MM.1S (cell line): ENCODE measurements around the gene DNM1.

ENCODE experiments used
- DNase-seq: peaks from one replicate; pipeline ENCODE4 v3.0.0-alpha.2; 2015
- H2AFZ ChIP-seq: fragments of 300-600 bp; sonication (generic); 2 replicates; pipeline ENCODE4 v1.6.0; 2016; ENCODE audit warnings: antibody characterized with exemption, low read length
- H3F3A ChIP-seq: fragments of 300-600 bp; sonication (generic); 2 replicates; pipeline ENCODE4 v1.6.1; 2016; ENCODE audit warnings: mild to moderate bottlenecking, antibody characterized with exemption, low read length, moderate library complexity, mixed read lengths; ENCODE audit not compliant: insufficient read depth
- H3K27ac ChIP-seq: fragments of 300-600 bp; sonication (generic); 2 replicates; pipeline ENCODE4 v1.5.1; 2016; ENCODE audit warnings: mild to moderate bottlenecking, low read length
- H3K27me3 ChIP-seq: fragments of 300-600 bp; sonication (generic); replicated peaks from 2 replicates; pipeline ENCODE4 v1.6.0; 2016; ENCODE audit warnings: low read length; ENCODE audit not compliant: insufficient read depth
- H3K36me3 ChIP-seq: fragments of 300-600 bp; sonication (generic); replicated peaks from 2 replicates; pipeline ENCODE4 v1.6.1; 2016; ENCODE audit warnings: mild to moderate bottlenecking, low read length, mixed read lengths; ENCODE audit not compliant: insufficient read depth
- H3K4me1 ChIP-seq: fragments of 300-600 bp; sonication (generic); 2 replicates; pipeline ENCODE4 v1.6.1; 2016; ENCODE audit warnings: low read length, mixed read lengths
- H3K4me2 ChIP-seq: fragments of 300-600 bp; sonication (generic); 2 replicates; pipeline ENCODE4 v1.6.0; 2016; ENCODE audit warnings: low read depth, low read length
- H3K4me3 ChIP-seq: fragments of 300-600 bp; sonication (generic); 2 replicates; pipeline ENCODE4 v1.5.1; 2016; ENCODE audit warnings: low read length, mixed read lengths
- H3K79me2 ChIP-seq: fragments of 300-600 bp; sonication (generic); 2 replicates; pipeline ENCODE4 v1.6.1; 2016; ENCODE audit warnings: mixed run types, low read length, mixed read lengths
- H3K9ac ChIP-seq: fragments of 300-600 bp; sonication (generic); 2 replicates; pipeline ENCODE4 v1.6.1; 2016; ENCODE audit warnings: low read length, mixed read lengths
- H3K9me2 ChIP-seq: fragments of 300-600 bp; sonication (generic); replicated peaks from 2 replicates; pipeline ENCODE4 v1.6.1; 2016; ENCODE audit warnings: mild to moderate bottlenecking, low read length, mixed read lengths; ENCODE audit not compliant: insufficient read depth
- H3K9me3 ChIP-seq: fragments of 300-600 bp; sonication (generic); replicated peaks from 2 replicates; pipeline ENCODE4 v1.6.1; 2016; ENCODE audit warnings: mild to moderate bottlenecking, low read length, mixed read lengths; ENCODE audit not compliant: insufficient read depth
- H4K20me1 ChIP-seq: fragments of 300-600 bp; sonication (generic); 2 replicates; pipeline ENCODE4 v1.6.1; 2016; ENCODE audit warnings: mild to moderate bottlenecking, low read length, moderate library complexity, mixed read lengths; ENCODE audit not compliant: insufficient read depth
- CTCF ChIP-seq: fragments of 300-600 bp; sonication (generic); IDR thresholded peaks from 2 replicates; pipeline ENCODE4 v1.5.1; 2016; ENCODE audit warnings: antibody characterized with exemption, low read length, mixed read lengths
- EZH2 ChIP-seq: fragments of 300-600 bp; sonication (generic); optimal IDR thresholded peaks from 2 replicates; pipeline ENCODE3; 2017; ENCODE audit warnings: low read depth, mild to moderate bottlenecking, antibody characterized with exemption, low read length, mixed read lengths
- EZH2phosphoT487 ChIP-seq: fragments of 300-600 bp; sonication (generic); IDR thresholded peaks from 2 replicates; pipeline ENCODE4 v1.6.1; 2018; ENCODE audit warnings: antibody characterized with exemption, low read length

DNM1 gene

DNA sequence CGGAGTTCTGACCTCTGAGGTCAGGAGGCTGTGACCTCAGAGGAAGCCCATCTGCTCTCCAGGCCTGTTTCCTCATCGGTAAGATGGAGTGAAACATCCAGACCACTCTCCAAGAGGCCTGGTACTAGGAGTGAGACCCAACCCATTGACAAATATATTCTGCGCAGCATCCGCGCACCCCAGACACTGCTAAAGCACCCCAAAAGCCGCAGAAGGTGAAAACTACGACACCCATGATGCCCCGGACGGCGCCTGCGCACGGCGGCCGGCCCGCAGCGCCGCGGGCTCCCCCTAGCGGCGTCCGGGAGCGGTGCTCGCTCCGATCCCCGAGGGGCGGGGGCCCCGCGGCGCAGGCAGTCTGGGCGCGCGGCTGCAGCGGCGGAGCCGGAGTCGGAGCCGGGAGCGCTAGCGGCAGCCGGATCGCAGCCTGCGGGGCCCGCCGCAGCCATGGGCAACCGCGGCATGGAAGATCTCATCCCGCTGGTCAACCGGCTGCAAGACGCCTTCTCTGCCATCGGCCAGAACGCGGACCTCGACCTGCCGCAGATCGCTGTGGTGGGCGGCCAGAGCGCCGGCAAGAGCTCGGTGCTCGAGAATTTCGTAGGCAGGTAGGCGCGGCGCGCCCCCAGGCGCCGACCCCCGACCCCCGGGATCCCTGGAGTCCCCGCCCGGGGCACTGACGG lies at the start of gene DNM1:
TSS of gene DNM1 (plus strand) at position 356 of the 683 bp plus-strand sequence. CDS start at position 448, 92 bp downstream.
- H3K4me3 ChIP-seq: peak within 1 kb of the TSS; percentile 61
- H3F3A ChIP-seq: no peaks in the 10 kb centered on the region
- H3K4me1 ChIP-seq: 0 out of 2 replicates have a peak, but pooled peaks cover 3% of the 10 kb centered on the region
- H3K9ac ChIP-seq: no peak within 1 kb of the TSS
- no peaks in the 10 kb centered on the region for H3K9me3 ChIP-seq
- TF ChIP-seq CTCF (peak; percentile 58), EZH2phosphoT487 (no peak)
- peaks cover 30% of the 10 kb centered on the region for H3K27me3 ChIP-seq
- peak within 1 kb of the TSS; percentile 94 for H3K4me2 ChIP-seq
- peak; percentile 67 for DNase-seq
- H3K36me3 ChIP-seq: no peaks in the 10 kb centered on the region
- no peaks in the 10 kb centered on the region for H4K20me1 ChIP-seq
- H3K79me2 ChIP-seq: no peaks in the 10 kb centered on the region
- H3K27ac ChIP-seq: no peak within 1 kb of the TSS
- H3K9me2 ChIP-seq: no peaks in the 10 kb centered on the region
- H2AFZ ChIP-seq: peak within 1 kb of the TSS; percentile 43; the same call in 1 of the 2 replicates

DNA sequence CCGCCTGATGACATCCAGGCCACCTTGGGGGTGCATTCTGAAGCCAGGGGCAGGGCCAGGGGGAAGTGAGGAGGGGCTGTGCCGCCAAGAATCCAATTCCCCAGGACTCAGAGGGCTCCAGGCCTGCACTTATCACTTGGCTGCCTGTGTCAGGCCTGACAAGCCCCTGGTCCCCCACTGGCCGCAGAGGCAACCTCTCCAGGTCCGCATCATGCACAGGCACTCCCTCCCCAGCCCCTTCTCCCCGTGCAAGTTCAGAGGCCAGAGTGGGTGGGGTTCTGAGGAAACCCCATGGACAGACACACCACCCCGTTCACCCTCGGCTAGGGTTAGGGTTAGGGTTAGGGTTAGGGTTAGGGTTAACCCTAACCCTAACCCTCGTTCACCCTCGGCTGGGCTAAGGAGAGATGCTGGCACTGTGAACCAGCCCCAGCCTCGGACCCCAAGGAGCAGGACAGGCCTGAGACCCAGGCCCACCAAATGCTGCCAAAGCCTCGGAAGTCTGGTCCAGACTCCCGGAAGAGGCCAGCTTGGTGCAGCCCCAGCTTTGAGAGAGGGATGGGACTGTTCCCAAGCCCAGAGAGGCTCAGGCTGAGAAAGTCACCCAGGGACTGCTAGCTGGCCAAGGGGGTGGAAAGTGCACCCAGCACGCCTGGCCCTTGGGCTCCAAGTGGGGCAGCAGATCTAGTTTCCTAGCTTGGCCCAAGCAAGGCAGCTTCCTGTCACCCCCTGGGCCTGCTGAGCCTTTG lies 49.1 kb upstream of the DNM1 start:
- H3K9ac ChIP-seq: no peak overlapping the region
- no peak overlapping the region for H3K27ac ChIP-seq
- H4K20me1 ChIP-seq: no peaks in the 10 kb centered on the region
- no peaks in the 10 kb centered on the region for H3K4me1 ChIP-seq
- H3K79me2 ChIP-seq: no peaks in the 10 kb centered on the region
- H3K4me2 ChIP-seq: no peak overlapping the region
- H3K4me3 ChIP-seq: no peak overlapping the region
- TF ChIP-seq EZH2phosphoT487: no peak
- no peak for TF ChIP-seq CTCF
- TF ChIP-seq EZH2: no peak
- no peaks in the 10 kb centered on the region for H3K9me3 ChIP-seq
- H3K27me3 ChIP-seq: no peaks in the 10 kb centered on the region
- no peaks in the 10 kb centered on the region for H3F3A ChIP-seq
- no peaks in the 10 kb centered on the region for H3K36me3 ChIP-seq
- no peak overlapping the region for H2AFZ ChIP-seq
- no peak for DNase-seq
- no peaks in the 10 kb centered on the region for H3K9me2 ChIP-seq

DNA sequence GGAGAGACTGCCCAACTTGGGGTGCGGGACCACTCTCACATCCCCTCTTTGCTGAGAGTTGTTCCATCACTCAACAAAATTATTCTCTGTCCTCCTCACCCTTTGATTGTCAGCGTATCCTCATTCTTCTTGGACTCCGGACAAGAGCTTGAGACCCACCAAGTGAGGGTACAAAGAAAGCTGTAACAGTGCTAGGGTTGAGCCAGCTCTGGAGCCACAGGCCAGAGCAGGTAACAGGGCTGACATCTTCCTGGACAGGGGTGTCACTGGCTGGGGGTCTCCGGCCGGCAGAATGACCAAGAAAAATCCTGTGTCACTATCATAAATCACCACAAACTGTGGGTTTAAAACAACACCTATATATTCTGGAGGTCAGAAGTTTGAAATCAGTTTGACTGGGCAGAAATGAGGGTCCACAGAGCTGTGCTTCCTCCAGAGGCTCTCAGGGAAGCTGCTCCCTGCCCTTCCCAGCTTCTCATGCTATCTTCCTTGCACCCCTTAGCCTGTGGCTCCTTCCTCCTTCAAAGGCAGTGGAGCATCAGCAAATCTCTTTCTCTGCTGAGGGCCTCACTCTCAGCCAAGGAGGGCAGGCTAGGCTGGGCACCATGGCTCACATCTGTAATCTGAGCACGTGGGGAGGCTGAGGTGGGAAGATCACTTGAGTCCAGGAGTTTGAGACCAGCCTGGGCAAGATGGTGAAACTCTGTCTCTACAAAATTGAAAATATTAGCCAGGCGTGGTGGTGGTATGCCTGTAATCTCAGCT lies 47.3 kb upstream of the DNM1 start:
- no peak overlapping the region for H3K4me3 ChIP-seq
- H3K79me2 ChIP-seq: peaks cover 6% of the 10 kb centered on the region; the same call in 1 of the 2 replicates
- H3K36me3 ChIP-seq: no peaks in the 10 kb centered on the region
- H4K20me1 ChIP-seq: no peaks in the 10 kb centered on the region
- H3F3A ChIP-seq: no peaks in the 10 kb centered on the region; the same call in 1 of the 2 replicates
- no peak for DNase-seq
- H3K4me1 ChIP-seq: peaks cover 5% of the 10 kb centered on the region
- H2AFZ ChIP-seq: no peak overlapping the region
- H3K4me2 ChIP-seq: no peak overlapping the region
- no peaks in the 10 kb centered on the region for H3K27me3 ChIP-seq
- no peak for TF ChIP-seq CTCF
- no peak for TF ChIP-seq EZH2
- TF ChIP-seq EZH2phosphoT487: no peak
- no peaks in the 10 kb centered on the region for H3K9me2 ChIP-seq
- no peaks in the 10 kb centered on the region for H3K9me3 ChIP-seq
- H3K9ac ChIP-seq: no peak overlapping the region
- H3K27ac ChIP-seq: no peak overlapping the region
